Right atrium auricular region (tissue), 2 donors: Measurements from ENCODE around the gene RAD54L2. TPM values are rescaled to one million over a fixed set of nuclear protein-coding genes. Genes with fewer than 3 reads are reported as not detected.

Source experiments
- DNase-seq: peaks from one replicate; pipeline ENCODE4 v3.0.0-alpha.2; 2019; ENCODE audit warnings: low spot score
- H3K27ac ChIP-seq, 2 donors: fragments of 200-600 bp; sonication (generic); 1 replicate in 1 of 2; 2 replicates in 1 of 2; pipeline ENCODE4 v1.5.1; 2016 to 2019
- H3K27me3 ChIP-seq, 2 donors: fragments of 200-600 bp; sonication (generic); one replicate each; pipeline versions ENCODE4 v1.5.1 to v1.6.0; 2017 to 2019
- H3K36me3 ChIP-seq: fragments of 200-600 bp; sonication (generic); one replicate; pipeline ENCODE4 v1.5.1; 2016
- H3K4me1 ChIP-seq, 2 donors: fragments of 200-600 bp; sonication (generic); one replicate each; pipeline versions ENCODE4 v1.5.1 to v1.6.0; 2017 to 2019
- H3K4me3 ChIP-seq, 2 donors: fragments of 200-600 bp; sonication (generic); 1 replicate in 1 of 2; 2 replicates in 1 of 2; pipeline ENCODE4 v1.5.1; 2017 to 2019; ENCODE audit warnings: mild to moderate bottlenecking in 1 of 2, moderate library complexity in 1 of 2
- H3K9me3 ChIP-seq, 2 donors: fragments of 200-600 bp; sonication (generic); one replicate each; pipeline ENCODE4 v1.5.1; 2019
- total RNA-seq, 2 donors: library from RNA; depleted of rRNA; stranded (reverse); fragments of >200 nt; gene quantifications; one replicate each; pipeline ENCODE4 v1.1.0, GENCODE V29; 2016
- TF ChIP-seq, protein P1 (sequence below), 2 donors: fragments of 200-600 bp; sonication (generic); IDR thresholded peaks; one replicate each; pipeline ENCODE4 v1.5.1; 2019; ENCODE audit warnings: antibody characterized with exemption in 2 of 2

The RAD54L2 gene, protein sequence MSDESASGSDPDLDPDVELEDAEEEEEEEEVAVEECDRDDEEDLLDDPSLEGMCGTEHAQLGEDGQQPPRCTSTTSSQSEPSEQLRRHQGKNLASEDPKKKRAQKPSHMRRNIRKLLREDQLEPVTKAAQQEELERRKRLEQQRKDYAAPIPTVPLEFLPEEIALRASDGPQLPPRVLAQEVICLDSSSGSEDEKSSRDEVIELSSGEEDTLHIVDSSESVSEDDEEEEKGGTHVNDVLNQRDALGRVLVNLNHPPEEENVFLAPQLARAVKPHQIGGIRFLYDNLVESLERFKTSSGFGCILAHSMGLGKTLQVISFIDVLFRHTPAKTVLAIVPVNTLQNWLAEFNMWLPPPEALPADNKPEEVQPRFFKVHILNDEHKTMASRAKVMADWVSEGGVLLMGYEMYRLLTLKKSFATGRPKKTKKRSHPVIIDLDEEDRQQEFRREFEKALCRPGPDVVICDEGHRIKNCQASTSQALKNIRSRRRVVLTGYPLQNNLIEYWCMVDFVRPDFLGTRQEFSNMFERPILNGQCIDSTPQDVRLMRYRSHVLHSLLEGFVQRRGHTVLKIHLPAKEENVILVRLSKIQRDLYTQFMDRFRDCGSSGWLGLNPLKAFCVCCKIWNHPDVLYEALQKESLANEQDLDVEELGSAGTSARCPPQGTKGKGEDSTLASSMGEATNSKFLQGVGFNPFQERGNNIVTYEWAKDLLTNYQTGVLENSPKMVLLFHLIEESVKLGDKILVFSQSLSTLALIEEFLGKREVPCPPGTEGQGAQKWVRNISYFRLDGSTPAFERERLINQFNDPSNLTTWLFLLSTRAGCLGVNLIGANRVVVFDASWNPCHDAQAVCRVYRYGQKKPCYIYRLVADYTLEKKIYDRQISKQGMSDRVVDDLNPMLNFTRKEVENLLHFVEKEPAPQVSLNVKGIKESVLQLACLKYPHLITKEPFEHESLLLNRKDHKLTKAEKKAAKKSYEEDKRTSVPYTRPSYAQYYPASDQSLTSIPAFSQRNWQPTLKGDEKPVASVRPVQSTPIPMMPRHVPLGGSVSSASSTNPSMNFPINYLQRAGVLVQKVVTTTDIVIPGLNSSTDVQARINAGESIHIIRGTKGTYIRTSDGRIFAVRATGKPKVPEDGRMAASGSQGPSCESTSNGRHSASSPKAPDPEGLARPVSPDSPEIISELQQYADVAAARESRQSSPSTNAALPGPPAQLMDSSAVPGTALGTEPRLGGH (N-terminal part only)
- 10 to 100 TPM in 1 of 2 donors, 1 to 10 TPM in 1; 7.8 to 10.8 TPM for total RNA-seq

DNA sequence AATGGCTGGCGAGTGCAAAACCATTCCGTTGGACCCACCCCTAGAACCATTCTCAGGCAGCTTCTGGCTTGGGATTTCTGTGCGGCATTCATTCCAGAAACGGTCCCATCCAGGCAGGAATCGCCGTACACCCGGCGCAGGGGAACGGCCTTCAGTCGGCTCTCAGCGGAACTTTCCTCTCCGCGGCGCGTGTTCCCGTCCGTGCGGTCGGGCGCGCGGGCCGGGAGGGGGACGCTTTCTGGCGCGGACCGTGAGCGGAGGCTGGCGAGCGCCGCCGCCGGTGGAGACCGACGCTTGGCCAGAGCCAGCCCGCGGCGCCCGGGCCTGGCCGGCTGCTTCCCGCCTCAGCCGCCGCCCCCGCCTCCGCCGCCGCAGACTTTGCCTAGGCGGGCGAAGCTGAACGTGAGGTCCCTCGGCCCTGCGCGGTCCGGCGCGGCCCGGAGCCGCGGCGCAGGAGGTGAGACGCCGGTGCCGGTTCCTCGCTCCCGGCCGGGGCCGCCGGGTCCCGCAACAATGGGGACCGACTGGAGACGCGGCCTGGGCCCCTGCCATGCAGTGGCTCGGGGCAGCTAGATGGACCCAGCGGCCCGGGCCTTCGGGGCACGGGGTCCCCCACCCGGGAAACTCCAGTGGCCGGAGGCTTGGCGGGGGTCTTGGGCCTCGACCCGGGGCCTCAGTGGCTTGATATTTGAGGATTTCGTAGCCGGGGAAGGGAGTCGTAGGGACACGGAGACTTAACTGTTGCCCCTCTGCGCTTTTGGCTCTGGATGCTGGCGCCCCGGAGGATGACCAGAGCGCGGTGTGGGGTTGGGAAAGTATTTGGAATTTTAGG, at the start of gene RAD54L2:
Gene RAD54L2 (plus strand): TSS at position 261 of the 832 bp plus-strand sequence. CDS start 51,702 bp downstream, outside the sequence.
- H3K4me3 ChIP-seq = peak within 1 kb of the TSS; percentile 90 to 94
- peak; percentile 79 for DNase-seq
- no peaks in the 10 kb centered on the region for H3K36me3 ChIP-seq
- no peaks in the 10 kb centered on the region for H3K27me3 ChIP-seq
- peak within 1 kb of the TSS; percentile 81 to 88 for H3K27ac ChIP-seq
- TF ChIP-seq, protein P1, sequence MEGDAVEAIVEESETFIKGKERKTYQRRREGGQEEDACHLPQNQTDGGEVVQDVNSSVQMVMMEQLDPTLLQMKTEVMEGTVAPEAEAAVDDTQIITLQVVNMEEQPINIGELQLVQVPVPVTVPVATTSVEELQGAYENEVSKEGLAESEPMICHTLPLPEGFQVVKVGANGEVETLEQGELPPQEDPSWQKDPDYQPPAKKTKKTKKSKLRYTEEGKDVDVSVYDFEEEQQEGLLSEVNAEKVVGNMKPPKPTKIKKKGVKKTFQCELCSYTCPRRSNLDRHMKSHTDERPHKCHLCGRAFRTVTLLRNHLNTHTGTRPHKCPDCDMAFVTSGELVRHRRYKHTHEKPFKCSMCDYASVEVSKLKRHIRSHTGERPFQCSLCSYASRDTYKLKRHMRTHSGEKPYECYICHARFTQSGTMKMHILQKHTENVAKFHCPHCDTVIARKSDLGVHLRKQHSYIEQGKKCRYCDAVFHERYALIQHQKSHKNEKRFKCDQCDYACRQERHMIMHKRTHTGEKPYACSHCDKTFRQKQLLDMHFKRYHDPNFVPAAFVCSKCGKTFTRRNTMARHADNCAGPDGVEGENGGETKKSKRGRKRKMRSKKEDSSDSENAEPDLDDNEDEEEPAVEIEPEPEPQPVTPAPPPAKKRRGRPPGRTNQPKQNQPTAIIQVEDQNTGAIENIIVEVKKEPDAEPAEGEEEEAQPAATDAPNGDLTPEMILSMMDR (IDR thresholded peaks at IDR 0.05) = peak in 1 of 2 donors; percentile 61
- H3K9me3 ChIP-seq = no peaks in the 10 kb centered on the region
- H3K4me1 ChIP-seq = peaks cover 0 to 18% of the 10 kb centered on the region in 2 donors

DNA sequence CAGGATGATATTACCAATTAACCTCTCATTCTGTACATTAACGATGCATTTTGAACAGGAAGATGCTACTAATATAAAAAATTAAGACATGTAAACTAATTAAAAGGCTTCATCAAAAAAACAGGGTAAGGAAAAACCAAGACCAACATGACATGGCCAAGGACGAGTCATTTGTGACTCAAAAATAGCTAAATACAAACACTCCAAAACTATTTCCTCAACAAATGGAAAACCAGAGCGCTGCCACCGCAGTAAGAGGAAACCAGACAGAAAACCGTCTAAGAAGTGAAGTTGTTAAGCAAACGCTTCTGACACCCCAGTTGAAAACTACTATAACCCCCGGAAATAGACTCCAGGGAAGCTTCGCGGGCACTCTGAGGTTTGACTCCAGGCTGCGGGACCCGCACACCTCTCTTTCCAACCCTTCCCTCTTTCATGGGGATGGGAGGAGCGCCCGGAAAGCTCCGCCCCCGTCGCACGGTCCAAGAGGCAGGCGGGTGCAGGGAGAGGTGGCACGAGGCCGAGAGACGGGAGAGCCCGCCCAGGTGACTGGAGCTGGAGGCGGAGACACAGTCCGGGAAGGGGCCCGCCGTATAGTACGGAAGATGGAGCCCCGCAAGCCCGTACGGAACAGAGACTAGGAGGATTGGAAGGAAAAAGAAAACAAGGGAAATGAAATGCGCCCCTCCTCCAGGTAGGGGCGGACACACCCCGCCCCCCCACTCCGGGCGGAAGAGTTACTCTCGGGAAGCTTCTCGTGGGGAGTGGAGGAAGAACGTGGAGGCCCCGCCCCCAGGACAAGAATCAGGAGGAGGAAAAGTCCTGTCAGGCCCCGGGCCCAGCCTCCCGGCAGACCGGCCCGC, 39.4 kb upstream of the RAD54L2 start:
- peak; percentile 94 for DNase-seq
- peak overlapping the region; percentile 98 to 99 for H3K27ac ChIP-seq
- TF ChIP-seq, protein P1 (IDR thresholded peaks at IDR 0.05) = no peak
- peaks cover 0 to 9% of the 10 kb centered on the region in 2 donors for H3K4me1 ChIP-seq
- no peaks in the 10 kb centered on the region for H3K27me3 ChIP-seq
- H3K4me3 ChIP-seq = peak overlapping the region; percentile 80 to 90
- H3K9me3 ChIP-seq = no peaks in the 10 kb centered on the region
- H3K36me3 ChIP-seq = no peaks in the 10 kb centered on the region

DNA sequence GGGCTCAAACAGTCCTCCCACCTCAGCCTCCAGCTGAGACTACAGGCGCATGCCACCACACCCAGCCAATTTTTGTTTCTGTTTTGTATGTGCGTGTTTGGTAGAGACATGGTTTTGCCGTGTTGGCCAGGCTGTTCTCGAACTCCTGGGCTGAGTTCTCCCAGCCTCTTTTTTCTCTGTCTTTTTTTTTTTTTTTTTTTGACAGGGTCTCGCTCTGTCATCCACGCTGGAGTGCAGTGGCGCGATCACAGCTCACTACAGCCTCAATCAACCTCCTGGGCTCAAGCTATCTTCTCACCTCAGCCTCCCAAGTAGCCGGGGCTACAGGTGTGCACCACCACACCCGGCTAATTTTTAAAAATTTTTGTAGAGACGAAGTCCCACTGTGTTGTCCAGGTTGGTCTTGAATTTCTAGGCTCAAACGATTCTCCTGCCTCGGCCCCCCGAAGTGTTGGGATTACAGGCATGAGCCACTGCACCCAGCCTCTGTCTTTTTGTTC, 37.8 kb upstream of the RAD54L2 start:
- TF ChIP-seq, protein P1 (IDR thresholded peaks at IDR 0.05) = no peak
- H3K4me3 ChIP-seq = peak overlapping the region in 1 of 2 donors; percentile 90
- no peak for DNase-seq

DNA sequence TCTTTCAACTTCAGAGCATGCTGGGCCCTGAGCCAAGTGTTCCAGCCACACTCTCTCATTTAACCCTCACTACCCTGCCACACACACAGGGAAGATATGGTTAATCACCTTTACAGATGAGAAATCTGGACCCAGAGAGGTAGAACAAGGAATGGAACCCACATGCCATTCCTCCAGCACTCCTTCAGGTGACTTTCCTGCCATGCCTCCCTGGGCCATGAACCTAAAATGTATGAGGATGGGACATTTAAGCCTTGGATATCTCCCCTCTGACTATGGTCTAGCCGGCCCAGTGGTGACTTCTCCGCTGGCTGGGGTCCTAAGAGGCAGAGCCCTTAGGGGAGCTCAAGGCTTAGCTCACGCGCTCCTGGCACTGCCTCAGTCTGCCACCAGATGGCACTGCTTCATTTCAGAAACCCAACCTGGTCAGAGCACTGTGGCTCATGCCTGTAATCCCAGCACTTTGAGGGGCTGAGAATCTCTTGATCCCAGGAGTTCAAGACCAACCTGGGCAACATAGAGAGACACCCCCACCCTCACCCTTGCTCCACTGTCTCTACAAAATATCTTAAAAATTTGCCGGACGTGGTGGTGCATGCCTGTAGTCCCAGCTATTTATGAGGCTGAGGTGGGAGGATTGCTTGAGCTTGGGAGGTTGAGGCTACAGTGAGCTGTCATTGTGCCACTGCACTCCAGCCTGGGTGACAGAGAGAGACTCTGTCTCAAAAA, 36.5 kb upstream of the RAD54L2 start:
- Histone ChIP-seq H3K4me3 (no peak overlapping the region), H3K27me3 (no peaks in the 10 kb centered on the region), H3K4me1 (peaks cover 0 to 9% of the 10 kb centered on the region in 2 donors), H3K36me3 (no peaks in the 10 kb centered on the region), H3K27ac (no peak overlapping the region), H3K9me3 (no peaks in the 10 kb centered on the region)
- DNase-seq = peak; percentile 79
- TF ChIP-seq, protein P1 (IDR thresholded peaks at IDR 0.05) = peak; percentile 89 to 97

More for the DNA sequence above, 37.8 kb upstream of the RAD54L2 start:
- no peaks in the 10 kb centered on the region for H3K9me3 ChIP-seq
- peak overlapping the region; percentile 98 to 99 for H3K27ac ChIP-seq
- no peaks in the 10 kb centered on the region for H3K27me3 ChIP-seq
- peaks cover 0 to 9% of the 10 kb centered on the region in 2 donors for H3K4me1 ChIP-seq
- H3K36me3 ChIP-seq = no peaks in the 10 kb centered on the region
